NCI-H2171 (cell line): ENCODE results near the gene PDZD2.
"Not testable (repeated sequence)": the region's sequence is repeated elsewhere in the genome, so short reads cannot be mapped to it uniquely, and the experiment has no call there.

Source experiments
- DNase-seq: peaks from one replicate; lab custom pipeline; 2025; lab: John Stamatoyannopoulos, UW

PDZD2 gene

GRCh38 chr5:31691408-31691807 is 52.5 kb downstream of the PDZD2 start:
- DNase-seq = not testable (repeated sequence)

GRCh38 chr5:31692561-31693221 is 53.8 kb downstream of the PDZD2 start:
- no peak for DNase-seq

GRCh38 chr5:31698673-31699072 is 59.7 kb downstream of the PDZD2 start:
- DNase-seq = no peak

GRCh38 chr5:31701642-31702299 is 62.8 kb downstream of the PDZD2 start:
- DNase-seq = peak; percentile 11

- no peak for DNase-seq
These were observed 63.8 kb downstream of the PDZD2 start for GRCh38 chr5:31702712-31703111.

GRCh38 chr5:31703757-31704156 is 64.8 kb downstream of the PDZD2 start:
- no peak for DNase-seq

GRCh38 chr5:31706186-31706585 is 67.3 kb downstream of the PDZD2 start:
- DNase-seq = no peak

- DNase-seq = no peak
These were observed 68.4 kb downstream of the PDZD2 start for GRCh38 chr5:31707329-31707728.

GRCh38 chr5:31708089-31708488 is 69.2 kb downstream of the PDZD2 start:
- DNase-seq = no peak

GRCh38 chr5:31711363-31711762 is 72.4 kb downstream of the PDZD2 start:
- DNase-seq = no peak

- no peak for DNase-seq
These were observed 73.1 kb downstream of the PDZD2 start for GRCh38 chr5:31711935-31712592.

- DNase-seq = no peak
These were observed 78.6 kb downstream of the PDZD2 start for GRCh38 chr5:31717561-31717960.

GRCh38 chr5:31720004-31720403 is 81.1 kb downstream of the PDZD2 start:
- no peak for DNase-seq

- DNase-seq = no peak
These were observed 81.9 kb downstream of the PDZD2 start for GRCh38 chr5:31720811-31721345.

GRCh38 chr5:31722111-31722510 is 83.2 kb downstream of the PDZD2 start:
- no peak for DNase-seq

- no peak for DNase-seq
These were observed 87.1 kb downstream of the PDZD2 start for GRCh38 chr5:31725996-31726395.

GRCh38 chr5:31726952-31727351 is 88.0 kb downstream of the PDZD2 start:
- no peak for DNase-seq

GRCh38 chr5:31728039-31728438 is 89.1 kb downstream of the PDZD2 start:
- DNase-seq = no peak

- not testable (repeated sequence) for DNase-seq
These were observed 89.9 kb downstream of the PDZD2 start for GRCh38 chr5:31728806-31729205.

- no peak for DNase-seq
These were observed 91.2 kb downstream of the PDZD2 start for GRCh38 chr5:31730139-31730538.

GRCh38 chr5:31731016-31731415 is 92.1 kb downstream of the PDZD2 start:
- no peak for DNase-seq

GRCh38 chr5:31731710-31732301 is 92.9 kb downstream of the PDZD2 start:
- no peak for DNase-seq

- not testable (repeated sequence) for DNase-seq
These were observed 93.9 kb downstream of the PDZD2 start for GRCh38 chr5:31732821-31733220.
